Amygdala (tissue), 56 donors: ENCODE results near the gene SLC38A10.
A peak's percentile ranks its signal among the peaks of the same experiment; 100 is the strongest.

ENCODE experiments used
- DNase-seq, 56 donors: peaks; one replicate each; lab custom pipeline; 2025; lab: John Stamatoyannopoulos, UW

Gene SLC38A10

DNA sequence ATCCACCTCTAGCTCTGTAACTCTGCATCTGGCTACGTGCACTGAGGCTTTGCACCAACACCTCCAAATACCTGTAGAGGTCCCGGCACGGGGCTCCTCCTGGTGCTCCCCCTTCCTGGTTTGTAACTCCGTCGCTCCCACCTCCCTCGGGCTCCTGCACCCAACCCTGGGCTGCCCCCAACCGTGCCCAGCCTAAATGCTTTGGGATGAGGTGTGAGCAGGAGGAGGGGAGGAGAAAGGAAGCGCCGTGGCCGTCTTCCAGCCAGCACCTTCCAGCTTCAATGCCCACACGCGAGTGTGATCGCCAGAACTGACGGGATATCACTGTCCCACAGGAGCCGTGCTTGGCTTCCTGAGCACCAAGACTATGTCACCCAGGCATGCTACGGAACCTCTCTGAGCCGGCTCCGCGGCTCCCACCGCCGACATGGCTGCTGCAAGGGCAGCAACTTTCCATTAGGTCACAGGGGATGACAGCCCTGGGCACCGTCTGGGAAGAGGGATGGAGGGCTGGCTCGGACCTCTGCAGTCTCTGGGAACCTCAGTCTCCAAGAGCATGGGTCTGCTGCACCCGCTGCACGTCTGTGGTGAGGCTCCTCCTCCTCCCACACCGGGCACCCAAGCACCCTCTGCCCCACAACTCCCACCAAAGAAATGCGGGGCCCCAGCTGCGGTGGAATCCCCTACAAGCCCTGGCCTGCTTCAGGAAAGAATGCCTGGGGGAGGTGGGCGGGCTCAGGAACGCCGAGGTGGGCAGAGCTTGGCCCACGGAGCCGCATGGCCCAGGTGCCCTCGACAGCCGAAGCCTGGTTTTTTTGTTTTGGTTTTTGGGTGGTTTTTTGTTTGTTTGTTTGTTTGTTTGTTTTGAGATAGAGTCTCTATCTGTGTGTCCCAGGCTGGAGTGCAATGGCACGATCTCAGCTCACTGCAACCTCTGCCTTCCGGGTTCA, 6.4 kb upstream of the SLC38A10 start:
- no peak for DNase-seq

- peak in 2 of 56 donors; percentile 24 to 33 for DNase-seq
These were observed 5.6 kb upstream of the SLC38A10 start for GRCh38 chr17:81300586-81301155.

DNA sequence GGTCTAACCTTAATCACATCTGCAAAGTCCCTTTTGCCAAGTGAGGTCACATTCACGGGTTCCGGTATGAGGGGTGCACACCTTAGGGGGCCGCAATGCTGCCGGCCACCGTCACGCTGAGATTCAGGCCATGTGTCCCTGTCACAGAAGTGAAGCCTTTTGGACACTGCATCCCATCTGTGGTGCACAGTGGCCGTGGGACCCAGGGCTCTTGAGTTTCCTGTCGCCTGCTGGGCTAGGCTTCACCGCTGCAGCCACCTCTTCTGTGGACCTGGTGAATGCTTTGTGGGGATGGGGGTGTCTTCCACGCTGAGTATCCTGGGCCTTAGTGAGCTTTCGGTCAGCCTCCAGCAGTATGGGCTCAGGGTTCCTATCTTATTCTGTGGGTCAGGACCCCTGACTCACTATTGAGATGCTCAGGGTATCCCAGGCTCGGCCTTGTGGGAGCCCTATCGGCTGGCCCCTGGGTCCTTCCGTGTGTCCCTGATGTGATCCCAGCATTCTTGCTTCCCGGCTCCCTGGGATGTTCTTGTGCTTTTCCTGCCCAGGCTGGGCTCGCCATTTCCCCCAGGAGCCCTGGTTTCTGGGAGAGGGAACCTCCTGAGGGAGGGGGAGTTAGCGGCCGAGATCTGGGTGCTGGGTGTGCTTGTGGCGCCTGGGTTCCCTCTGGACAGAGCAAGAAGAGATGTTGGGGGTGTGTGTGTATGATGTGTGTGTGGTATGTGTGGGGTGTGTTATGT, 4.9 kb upstream of the SLC38A10 start:
- DNase-seq: no peak

GRCh38 chr17:81298991-81299738, 4.1 kb upstream of the SLC38A10 start:
- no peak for DNase-seq

GRCh38 chr17:81298325-81298990, 3.4 kb upstream of the SLC38A10 start:
- no peak for DNase-seq

DNA sequence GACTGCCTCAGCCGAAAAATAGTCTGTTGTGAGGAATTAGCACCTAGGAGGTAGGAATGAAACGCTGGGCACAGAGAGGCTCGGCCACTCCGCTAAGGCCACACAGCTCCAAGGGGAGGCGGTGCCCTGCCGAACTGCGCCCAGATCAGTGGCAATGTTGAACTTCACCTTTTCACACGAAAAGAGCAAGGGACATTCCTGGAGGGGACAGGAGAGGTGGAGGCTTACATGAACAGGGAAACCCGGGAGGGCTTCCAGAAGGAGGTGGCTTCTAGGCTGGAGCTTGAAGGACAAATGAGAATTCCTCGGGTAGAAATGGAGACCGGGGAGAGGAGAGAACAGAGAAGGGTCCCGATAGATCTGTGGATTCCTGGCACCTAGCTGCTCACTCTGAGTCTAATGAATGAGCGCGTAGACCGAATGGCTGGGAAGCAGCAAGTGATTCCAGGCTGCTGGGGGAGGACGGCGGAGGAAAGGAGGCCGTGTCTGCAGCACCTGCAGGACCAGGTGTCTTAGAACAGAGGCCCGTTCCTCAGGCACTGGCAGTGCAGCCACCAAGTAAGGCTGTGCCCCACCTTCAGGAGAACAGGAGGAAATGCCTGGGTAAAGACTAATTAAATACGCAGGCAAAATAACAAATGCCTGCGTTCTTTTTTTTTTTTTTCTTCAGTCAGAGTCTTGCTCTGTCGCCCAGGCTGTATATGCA, 722 bp upstream of the SLC38A10 start:
- DNase-seq: peak in 17 of 56 donors; percentile 5 to 39 (median 19)

GRCh38 chr17:81294512-81295030, 536 bp downstream of the SLC38A10 start:
- peak in 3 of 56 donors; percentile 30 to 52 (median 40) for DNase-seq

DNA sequence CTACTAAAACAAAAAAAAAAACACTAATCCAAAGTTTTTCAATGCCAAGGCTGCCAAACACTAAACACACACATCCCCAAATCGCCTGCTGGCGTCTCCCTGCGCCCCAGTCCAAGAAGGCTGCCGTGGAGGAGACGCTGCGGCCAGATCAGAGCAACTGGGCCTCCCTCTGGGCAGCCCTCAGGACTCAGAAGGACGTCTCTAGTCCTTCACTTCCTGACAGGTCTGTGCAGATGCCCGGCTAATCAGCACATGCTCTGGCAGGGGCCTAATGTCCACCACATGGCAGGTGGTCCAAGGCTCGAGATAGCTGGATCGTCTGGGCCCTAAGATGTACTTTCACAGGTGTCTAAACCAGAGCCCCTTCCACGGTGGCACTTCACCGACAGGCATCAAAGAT, 2.7 kb downstream of the SLC38A10 start:
- DNase-seq: no peak

GRCh38 chr17:81291662-81292061, 3.4 kb downstream of the SLC38A10 start:
- peak in 19 of 56 donors; percentile 3 to 65 (median 18) for DNase-seq

GRCh38 chr17:81290230-81290629, 4.9 kb downstream of the SLC38A10 start:
- no peak for DNase-seq

GRCh38 chr17:81289627-81290026, 5.5 kb downstream of the SLC38A10 start:
- no peak for DNase-seq

GRCh38 chr17:81288715-81289114, 6.4 kb downstream of the SLC38A10 start:
- DNase-seq: no peak

- DNase-seq: no peak
These were observed 7.2 kb downstream of the SLC38A10 start for GRCh38 chr17:81287741-81288430.

GRCh38 chr17:81287152-81287551, 8.0 kb downstream of the SLC38A10 start:
- DNase-seq: no peak

DNA sequence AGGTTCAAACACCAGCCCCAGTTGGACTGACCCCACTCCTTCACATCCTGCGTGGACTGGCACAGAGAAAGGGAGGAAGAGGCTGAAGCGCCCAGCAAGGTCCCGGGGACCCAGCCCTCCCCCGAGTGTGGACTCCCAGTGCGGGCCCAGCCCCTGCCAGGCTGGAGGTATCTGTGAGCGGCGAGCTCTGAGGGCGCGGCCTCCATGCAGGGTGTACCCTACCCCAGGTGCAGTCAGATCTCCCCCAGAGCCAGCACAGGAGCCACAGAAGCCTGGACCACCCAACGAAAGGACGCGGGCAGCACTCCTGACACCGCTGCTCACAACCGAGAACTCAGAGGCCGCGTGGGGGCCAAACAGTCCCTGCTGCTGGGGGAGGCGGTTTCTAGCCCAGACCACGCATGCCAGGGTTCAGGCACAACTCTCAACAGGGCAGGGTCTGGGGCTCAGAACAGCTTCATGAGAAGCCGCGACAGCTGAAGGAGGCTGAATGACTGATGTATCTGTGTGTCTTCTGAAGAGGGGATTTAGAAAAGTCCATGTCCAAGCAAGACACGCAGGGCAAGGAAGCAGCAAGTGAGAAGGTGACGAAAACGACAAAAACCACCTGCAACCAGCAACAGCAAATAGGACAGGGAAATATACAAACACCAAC, 8.5 kb downstream of the SLC38A10 start:
- no peak for DNase-seq

DNA sequence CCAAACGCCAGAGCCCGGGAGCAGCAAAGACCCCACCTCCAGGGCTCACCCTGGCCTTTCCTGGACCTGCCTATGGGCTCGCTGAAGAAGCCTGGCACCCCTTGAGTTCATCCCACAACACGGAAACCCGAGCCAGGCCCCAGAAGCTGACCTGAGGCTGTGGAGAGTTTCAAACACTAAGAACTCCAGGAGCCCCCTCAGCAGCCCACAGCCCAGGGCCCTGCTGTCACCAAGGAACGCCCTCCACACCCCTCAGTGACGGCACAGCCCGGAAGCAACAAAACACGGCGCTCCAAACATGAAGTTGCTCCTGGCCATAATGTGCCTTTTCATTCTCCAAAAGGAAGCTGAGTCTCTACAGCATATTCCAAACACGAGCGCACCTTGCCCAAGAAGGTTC, 9.2 kb downstream of the SLC38A10 start:
- no peak for DNase-seq

GRCh38 chr17:81285179-81285878, 9.8 kb downstream of the SLC38A10 start:
- peak in 37 of 56 donors; percentile 9 to 72 (median 41) for DNase-seq
